ENCODE data around the gene STEAP1B.

STEAP1B gene

GRCh38 chr7:22397981-22398380, 102.0 kb downstream of the STEAP1B start:
- DNase-seq: no peak

DNA sequence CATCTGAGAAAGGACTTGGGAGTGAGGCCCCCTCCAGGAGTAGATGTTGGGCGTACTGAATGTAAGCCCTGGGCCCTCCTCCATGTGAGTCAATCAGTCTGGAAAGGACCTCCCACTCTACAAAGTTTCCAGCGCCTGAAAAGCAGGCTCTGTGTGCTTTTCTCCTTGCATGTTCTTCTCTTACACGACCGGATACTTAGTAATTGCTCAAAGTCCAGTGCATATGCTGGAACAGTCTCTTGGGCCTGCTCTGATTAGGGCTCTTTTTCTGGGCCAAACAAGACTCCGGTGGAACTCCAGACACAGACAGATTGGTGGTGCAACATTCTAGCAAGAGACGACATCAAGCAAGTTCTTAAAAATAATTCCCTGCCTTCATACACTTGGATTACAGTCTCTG, 104.8 kb downstream of the STEAP1B start:
- no peak for DNase-seq

GRCh38 chr7:22394739-22395138, 105.2 kb downstream of the STEAP1B start:
- DNase-seq: peak; percentile 55

- DNase-seq: no peak
Measured at GRCh38 chr7:22393913-22394729, 105.9 kb downstream of the STEAP1B start.

DNA sequence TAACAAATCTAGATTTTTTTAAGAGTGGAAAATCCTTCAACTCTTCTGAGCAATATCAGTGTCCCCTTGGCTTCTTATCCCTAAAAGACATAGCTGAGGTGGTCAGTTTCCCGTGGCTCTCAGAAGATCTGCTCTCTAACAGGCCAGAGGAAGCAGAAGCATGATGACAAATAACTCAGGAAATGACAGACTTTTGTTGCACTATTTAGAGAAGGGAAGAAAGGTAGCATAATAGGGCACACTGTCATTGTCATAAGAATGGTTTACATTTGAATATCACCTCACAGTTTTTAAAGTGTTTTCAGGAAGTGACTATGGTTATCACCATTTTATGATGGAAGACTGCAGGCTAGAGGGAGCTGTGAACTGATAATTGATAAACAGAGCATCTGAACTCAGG, 109.5 kb downstream of the STEAP1B start:
- DNase-seq: no peak

DNA sequence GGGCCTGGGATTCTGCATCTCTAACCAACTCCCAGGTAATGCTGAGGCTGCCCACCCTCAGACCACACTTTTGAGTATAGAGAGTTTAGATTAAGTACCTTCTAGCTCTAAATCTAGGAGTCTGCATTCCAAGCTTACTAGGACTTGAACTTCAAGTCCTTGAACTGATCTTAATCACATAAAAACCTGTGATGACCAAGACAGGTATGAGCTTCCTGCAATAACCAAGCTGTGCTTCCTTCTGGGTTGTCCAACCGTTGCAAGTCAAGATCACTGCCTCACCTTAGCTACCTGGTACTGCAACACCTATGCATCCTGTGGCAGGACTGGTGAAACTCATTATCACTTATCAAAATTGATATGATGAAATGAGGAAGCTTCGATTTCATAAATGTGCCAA, 110.1 kb downstream of the STEAP1B start:
- no peak for DNase-seq

DNA sequence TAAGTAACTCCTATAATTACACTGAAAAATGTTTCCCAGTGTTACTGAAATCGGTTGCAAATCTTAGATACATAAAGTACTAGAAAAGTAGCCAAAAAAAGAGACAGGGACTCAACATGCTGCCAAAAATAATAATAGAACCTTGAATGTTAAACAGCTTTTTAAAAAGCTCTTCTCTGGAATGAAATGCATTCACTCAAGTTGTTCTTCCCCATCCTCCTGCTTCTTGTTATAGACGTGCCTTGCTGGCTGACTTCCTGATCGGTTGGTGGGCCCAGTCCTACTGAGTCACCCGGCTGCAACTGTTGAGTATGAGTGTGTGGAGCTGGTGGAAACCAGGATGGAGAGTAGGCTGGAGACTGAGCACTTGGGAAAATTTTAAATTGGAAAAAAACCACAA, 112.4 kb downstream of the STEAP1B start:
- no peak for DNase-seq

- DNase-seq: no peak
Measured at GRCh38 chr7:22386865-22387264, 113.1 kb downstream of the STEAP1B start.

- DNase-seq: no peak
Measured at GRCh38 chr7:22386206-22386858, 113.7 kb downstream of the STEAP1B start.

- no peak for DNase-seq
Measured at GRCh38 chr7:22385326-22385725, 114.7 kb downstream of the STEAP1B start.

DNA sequence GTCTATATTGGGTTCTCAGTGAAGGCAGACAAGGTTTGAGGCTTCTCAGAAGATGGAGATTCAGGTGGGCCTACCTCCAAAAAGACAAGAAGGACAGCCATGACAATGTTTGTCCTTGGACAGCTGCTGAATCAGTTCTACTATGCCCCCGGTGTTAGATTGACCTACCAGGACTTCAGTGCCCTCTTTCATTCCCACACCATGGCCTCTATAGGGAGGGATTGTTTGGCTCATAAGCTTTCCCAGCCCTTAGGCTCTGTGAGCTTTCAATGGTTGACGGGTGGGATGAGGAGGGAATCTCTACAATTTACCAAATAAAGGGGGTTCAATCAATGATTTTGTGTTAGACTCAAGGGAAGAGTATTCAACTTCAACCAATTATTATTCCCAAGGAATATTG, 119.7 kb downstream of the STEAP1B start:
- DNase-seq: no peak

- no peak for DNase-seq
Measured at GRCh38 chr7:22378199-22378980, 121.6 kb downstream of the STEAP1B start.

DNA sequence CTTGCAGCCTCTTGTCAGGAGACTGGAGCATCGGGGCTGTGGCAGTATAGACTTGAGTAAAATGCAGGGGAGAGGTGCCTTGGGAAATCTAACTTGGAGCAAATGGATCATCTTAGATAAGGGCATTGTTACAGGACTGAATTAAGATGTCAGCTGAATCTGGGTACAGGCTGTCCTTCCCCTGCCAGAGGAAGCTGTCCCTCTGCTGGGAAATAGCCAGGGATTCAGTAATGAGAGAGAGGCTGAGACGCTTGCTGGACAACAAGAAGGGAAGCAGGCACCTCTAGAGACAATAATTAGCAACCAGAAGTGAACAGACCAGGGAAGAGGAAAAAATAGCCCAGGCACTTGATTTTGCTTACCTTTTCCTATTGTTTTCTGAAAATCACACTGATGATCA, 122.3 kb downstream of the STEAP1B start:
- no peak for DNase-seq

DNA sequence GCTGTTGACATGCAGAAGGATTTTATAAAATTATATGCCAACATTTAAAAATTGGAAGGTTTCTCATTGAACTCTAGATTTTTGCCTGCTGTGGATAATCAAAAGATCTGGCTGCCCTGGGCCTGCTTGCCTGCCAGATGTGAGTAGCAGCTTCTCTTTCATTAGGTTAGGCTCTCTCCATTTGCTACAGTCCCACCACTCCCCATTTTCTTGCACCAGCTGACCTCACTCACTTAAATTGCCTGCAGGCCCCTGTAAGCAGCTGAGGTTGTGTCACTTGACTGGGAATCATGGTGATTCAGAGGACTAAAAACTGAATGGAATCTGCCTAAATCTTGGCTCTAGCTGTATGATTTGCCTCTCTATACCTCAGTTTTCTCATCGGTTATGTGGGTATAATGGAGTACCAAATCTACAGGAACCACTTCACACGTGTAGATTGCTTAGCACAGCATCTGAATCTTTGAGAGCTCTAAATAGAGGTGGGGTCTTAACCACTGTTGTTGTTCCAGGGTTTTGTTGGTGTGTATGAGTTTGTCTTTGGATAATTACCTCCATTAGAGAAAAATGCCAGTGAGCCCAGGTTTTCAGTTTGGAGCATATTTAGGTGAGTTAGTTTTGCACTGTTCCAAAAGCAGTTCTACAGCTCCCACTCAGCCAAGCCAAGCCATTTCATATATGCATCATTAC, 124.5 kb downstream of the STEAP1B start:
- no peak for DNase-seq

- DNase-seq: no peak
Measured at GRCh38 chr7:22373911-22374310, 126.1 kb downstream of the STEAP1B start.

DNA sequence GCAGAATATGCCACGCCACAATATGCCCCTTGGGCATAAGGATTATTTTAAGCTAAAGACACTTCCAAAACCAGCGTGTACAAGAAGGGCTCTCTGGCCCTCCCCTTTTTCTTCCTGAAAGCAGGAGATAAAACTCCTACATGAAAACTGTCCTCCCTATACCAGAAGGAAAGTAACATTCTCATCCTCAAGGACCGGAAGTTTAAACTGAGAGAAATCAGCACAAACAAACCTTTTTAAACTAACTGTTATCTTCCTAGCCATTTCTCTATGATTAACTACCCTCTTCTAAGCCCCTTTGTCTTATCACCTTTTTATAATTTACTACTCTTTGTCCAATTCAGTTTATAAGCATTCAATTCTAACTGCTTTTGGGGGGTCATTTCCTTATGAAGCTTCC, 126.6 kb downstream of the STEAP1B start:
- DNase-seq: no peak

GRCh38 chr7:22372863-22373262, 127.1 kb downstream of the STEAP1B start:
- no peak for DNase-seq

GRCh38 chr7:22371878-22372277, 128.1 kb downstream of the STEAP1B start:
- no peak for DNase-seq

All from SHP77 treated with DMSO at 0.1 percent for 48 hours (cell line).